Liver (tissue), 9 donors: ENCODE measurements around the gene ATP11C. TPM values are rescaled to one million over a fixed set of nuclear protein-coding genes. Genes with fewer than 3 reads are reported as not detected.

ENCODE experiments used
- DNase-seq: peaks from one replicate; pipeline ENCODE4 v3.0.0-alpha.2; 2017; ENCODE audit warnings: low spot score
- H3K27ac ChIP-seq, 2 donors: one replicate each; pipeline ENCODE4 v1.7.0; 2013; ENCODE audit warnings: inconsistent platforms in 2 of 2, low read length in 2 of 2, control low read depth in 1 of 2, low read depth in 1 of 2, mild to moderate bottlenecking in 1 of 2
- H3K27me3 ChIP-seq, 4 donors: one replicate each; pipeline versions ENCODE4 v1.6.1 to v1.7.0; 2013; ENCODE audit warnings: low read length in 3 of 4, inconsistent platforms in 1 of 4, mild to moderate bottlenecking in 1 of 4, moderate library complexity in 1 of 4; ENCODE audit not compliant: control insufficient read depth in 4 of 4, insufficient read depth in 4 of 4
- H3K36me3 ChIP-seq, 4 donors: one replicate each; pipeline versions ENCODE4 v1.6.1 to v1.7.0; 2013; ENCODE audit warnings: low read length in 3 of 4, mild to moderate bottlenecking in 3 of 4, low read depth in 1 of 4, moderate library complexity in 1 of 4; ENCODE audit not compliant: control insufficient read depth in 4 of 4, insufficient read depth in 3 of 4
- H3K4me1 ChIP-seq, 4 donors: one replicate each; pipeline versions ENCODE4 v1.6.1 to v1.7.0; 2013; ENCODE audit warnings: low read length in 3 of 4, mild to moderate bottlenecking in 3 of 4, moderate library complexity in 1 of 4; ENCODE audit not compliant: control insufficient read depth in 4 of 4, insufficient read depth in 4 of 4
- H3K4me3 ChIP-seq, 3 donors: one replicate each; pipeline versions ENCODE4 v1.6.1 to v1.7.0; 2013; ENCODE audit warnings: low read length in 3 of 3, control low read depth in 1 of 3, low read depth in 1 of 3, mild to moderate bottlenecking in 1 of 3
- H3K9ac ChIP-seq, 2 donors: one replicate each; pipeline ENCODE4 v1.7.0; 2013; ENCODE audit warnings: low read length in 2 of 2, mild to moderate bottlenecking in 2 of 2, moderate library complexity in 2 of 2, control low read depth in 1 of 2, low read depth in 1 of 2
- H3K9me3 ChIP-seq, 4 donors: one replicate each; pipeline versions ENCODE4 v1.6.1 to v1.7.0; 2013; ENCODE audit warnings: low read length in 3 of 4; ENCODE audit not compliant: control insufficient read depth in 4 of 4
- EGR1 ChIP-seq, 2 donors: IDR thresholded peaks; 2 replicates each; pipeline ENCODE4 v1.6.1; 2016 to 2018; ENCODE audit warnings: antibody characterized with exemption in 2 of 2, low read depth in 2 of 2
- FOXA1 ChIP-seq: IDR thresholded peaks from 2 replicates; pipeline ENCODE4 v1.6.1; 2016; ENCODE audit warnings: antibody characterized with exemption
- GABPA ChIP-seq, 2 donors: IDR thresholded peaks in 1 of 2; conservative IDR thresholded peaks in 1 of 2; 2 replicates each; pipeline ENCODE4 v1.6.1; 2016; ENCODE audit warnings: antibody characterized with exemption in 2 of 2, mild to moderate bottlenecking in 1 of 2, moderate library complexity in 1 of 2
- HNF4A ChIP-seq, 2 donors: conservative IDR thresholded peaks; 2 replicates each; pipeline ENCODE4 v1.6.1; 2016; ENCODE audit warnings: antibody characterized with exemption in 2 of 2, mild to moderate bottlenecking in 2 of 2
- HNF4G ChIP-seq: IDR thresholded peaks from 2 replicates; pipeline ENCODE4 v1.6.1; 2016; ENCODE audit warnings: antibody characterized with exemption
- JUND ChIP-seq, 2 donors: IDR thresholded peaks; 2 replicates each; pipeline ENCODE4 v1.6.1; 2016; ENCODE audit warnings: antibody characterized with exemption in 2 of 2
- NR2F2 ChIP-seq: IDR thresholded peaks from 2 replicates; pipeline ENCODE4 v1.6.1; 2016; ENCODE audit warnings: antibody characterized with exemption
- RAD21 ChIP-seq, 2 donors: IDR thresholded peaks; 2 replicates each; pipeline ENCODE4 v1.6.1; 2016; ENCODE audit warnings: antibody characterized with exemption in 2 of 2, mild to moderate bottlenecking in 2 of 2
- RXRA ChIP-seq, 2 donors: IDR thresholded peaks; 2 replicates each; pipeline ENCODE4 v1.6.1; 2017 to 2018; ENCODE audit warnings: antibody characterized with exemption in 2 of 2, mild to moderate bottlenecking in 1 of 2
- SP1 ChIP-seq: IDR thresholded peaks from 2 replicates; pipeline ENCODE4 v1.6.1; 2018; ENCODE audit warnings: antibody characterized with exemption, mild to moderate bottlenecking
- TAF1 ChIP-seq: conservative IDR thresholded peaks from 2 replicates; pipeline ENCODE4 v1.6.1; 2016; ENCODE audit warnings: antibody characterized with exemption, mild to moderate bottlenecking
- YY1 ChIP-seq: IDR thresholded peaks from 2 replicates; pipeline ENCODE4 v1.6.1; 2016; ENCODE audit warnings: antibody characterized with exemption, mild to moderate bottlenecking
- WGBS: extraction: QIAGEN DNeasy Blood & Tissue Kit; methylation state at CpG from one replicate; pipeline ENCODE4 v1.1.7; 2013; 5-methylcytosine and 5-hydroxymethylcytosine counted together
- polyA plus RNA-seq, 2 donors: library from polyadenylated mRNA; stranded (reverse) in 1 of 2; unstranded in 1 of 2; fragments of 200-250 nt in 1 of 2; fragments of >200 nt in 1 of 2; fragmentation: Nextera tagmentation in 1 of 2; extraction: Ambion mirVana in 1 of 2; gene quantifications; one replicate each; pipeline versions ENCODE4 v1.2.1 to v1.2.3, GENCODE V29; 2013 to 2015
- total RNA-seq, 2 donors: library from RNA; depleted of rRNA; stranded (reverse); fragments of >200 nt; gene quantifications; one replicate each; pipeline ENCODE4 v1.2.3, GENCODE V29; 2014
- TF ChIP-seq, protein P1 (sequence below): IDR thresholded peaks from 2 replicates; pipeline ENCODE4 v1.6.1; 2016; ENCODE audit warnings: antibody characterized with exemption
- TF ChIP-seq, protein P2 (sequence below): IDR thresholded peaks from 2 replicates; pipeline ENCODE4 v1.6.1; 2016; ENCODE audit warnings: antibody characterized with exemption, mild to moderate bottlenecking
- TF ChIP-seq, protein P3 (sequence below): IDR thresholded peaks from 2 replicates; pipeline ENCODE4 v1.6.1; 2016; ENCODE audit warnings: antibody characterized with exemption
- TF ChIP-seq, protein P4 (sequence below): fragments of 150-350 bp; IDR thresholded peaks from 2 replicates; pipeline ENCODE4 v1.5.1; 2017; ENCODE audit warnings: improper control_type of control experiment, low read depth, low read length; ENCODE audit not compliant: missing input control
- TF ChIP-seq, protein P5 (sequence below): IDR thresholded peaks from 2 replicates; pipeline ENCODE4 v1.6.1; 2016; ENCODE audit warnings: antibody characterized with exemption
- donor health status: healthy.
- donor health status: healthy.
- donor health status: healthy.
- donor health status: healthy.
- donor health status: healthy.

Gene ATP11C
- total and polyA plus RNA-seq, 4 donors, result 11.8 to 52.1 (median 18.9) TPM

DNA sequence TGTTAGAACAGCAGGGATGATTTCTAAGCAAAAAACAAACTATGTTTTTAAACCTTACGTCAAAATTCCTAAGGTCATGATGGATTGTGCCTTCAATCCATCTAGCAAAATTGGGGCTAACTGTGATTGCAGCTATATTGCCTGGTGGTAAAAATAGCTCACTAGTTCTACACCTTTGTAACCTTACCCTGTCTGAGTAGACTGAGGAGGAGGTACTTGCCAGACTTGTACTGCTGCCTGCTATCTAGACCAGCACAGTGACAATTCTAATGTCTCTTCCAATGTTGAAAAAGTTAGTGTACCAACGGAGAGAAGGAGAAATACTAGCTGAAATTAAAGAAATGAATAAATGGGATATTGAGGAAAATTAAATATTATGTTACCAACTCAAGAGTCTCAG lies 30.3 kb downstream of the ATP11C start:
- H3K4me3 ChIP-seq, result no peak overlapping the region
- 87% methylated on average over 2 of the region's 2 CpGs for WGBS
- DNase-seq, result no peak

DNA sequence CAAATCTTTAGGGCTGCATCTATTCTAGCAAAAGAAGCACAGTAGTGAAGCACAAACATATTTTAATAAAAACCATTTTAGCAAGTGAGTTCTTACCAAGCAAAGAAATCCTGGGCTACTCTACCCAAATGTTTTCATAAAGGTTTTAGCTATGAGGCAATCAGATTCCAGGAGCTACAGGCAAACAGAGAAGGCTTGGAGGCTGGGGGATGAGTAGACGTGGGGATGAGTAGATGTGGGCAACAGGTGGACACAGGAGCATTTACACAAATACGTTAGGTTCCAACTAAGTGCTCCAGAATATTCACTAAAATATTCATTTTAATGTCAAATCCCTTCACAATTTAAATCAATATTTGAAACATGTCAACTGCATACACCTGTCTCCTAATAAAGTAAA lies 34.5 kb downstream of the ATP11C start:
- WGBS, result 66% methylated on average over 2 of the region's 2 CpGs
- TF ChIP-seq YY1 (no peak), TAF1 (no peak), GABPA (IDR thresholded peaks at IDR 0.05 in 1 of 2, conservative IDR thresholded peaks at IDR 0.05 in 1 of 2) (no peak), RAD21 (IDR thresholded peaks at IDR 0.05) (no peak), RXRA (IDR thresholded peaks at IDR 0.05) (no peak), EGR1 (IDR thresholded peaks at IDR 0.05; ENCODE audit: low read depth in 2 of 2) (no peak), NR2F2 (no peak), HNF4G (no peak)
- TF ChIP-seq, protein P1, sequence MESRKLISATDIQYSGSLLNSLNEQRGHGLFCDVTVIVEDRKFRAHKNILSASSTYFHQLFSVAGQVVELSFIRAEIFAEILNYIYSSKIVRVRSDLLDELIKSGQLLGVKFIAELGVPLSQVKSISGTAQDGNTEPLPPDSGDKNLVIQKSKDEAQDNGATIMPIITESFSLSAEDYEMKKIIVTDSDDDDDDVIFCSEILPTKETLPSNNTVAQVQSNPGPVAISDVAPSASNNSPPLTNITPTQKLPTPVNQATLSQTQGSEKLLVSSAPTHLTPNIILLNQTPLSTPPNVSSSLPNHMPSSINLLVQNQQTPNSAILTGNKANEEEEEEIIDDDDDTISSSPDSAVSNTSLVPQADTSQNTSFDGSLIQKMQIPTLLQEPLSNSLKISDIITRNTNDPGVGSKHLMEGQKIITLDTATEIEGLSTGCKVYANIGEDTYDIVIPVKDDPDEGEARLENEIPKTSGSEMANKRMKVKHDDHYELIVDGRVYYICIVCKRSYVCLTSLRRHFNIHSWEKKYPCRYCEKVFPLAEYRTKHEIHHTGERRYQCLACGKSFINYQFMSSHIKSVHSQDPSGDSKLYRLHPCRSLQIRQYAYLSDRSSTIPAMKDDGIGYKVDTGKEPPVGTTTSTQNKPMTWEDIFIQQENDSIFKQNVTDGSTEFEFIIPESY, result no peak

More for the DNA sequence above, 30.3 kb downstream of the ATP11C start:
- H3K9me3 ChIP-seq, result no peaks in the 10 kb centered on the region
- no peaks in the 10 kb centered on the region for H3K36me3 ChIP-seq
- H3K27me3 ChIP-seq, result no peaks in the 10 kb centered on the region
- no peak overlapping the region for H3K27ac ChIP-seq
- H3K9ac ChIP-seq, result no peak overlapping the region
- TF ChIP-seq HNF4G (no peak), GABPA (IDR thresholded peaks at IDR 0.05 in 1 of 2, conservative IDR thresholded peaks at IDR 0.05 in 1 of 2) (no peak), HNF4A (conservative IDR thresholded peaks at IDR 0.05) (no peak), JUND (IDR thresholded peaks at IDR 0.05) (no peak), YY1 (no peak), SP1 (no peak), NR2F2 (no peak), TAF1 (no peak), FOXA1 (no peak), EGR1 (IDR thresholded peaks at IDR 0.05; ENCODE audit: low read depth in 2 of 2) (no peak)
- TF ChIP-seq, protein P2, sequence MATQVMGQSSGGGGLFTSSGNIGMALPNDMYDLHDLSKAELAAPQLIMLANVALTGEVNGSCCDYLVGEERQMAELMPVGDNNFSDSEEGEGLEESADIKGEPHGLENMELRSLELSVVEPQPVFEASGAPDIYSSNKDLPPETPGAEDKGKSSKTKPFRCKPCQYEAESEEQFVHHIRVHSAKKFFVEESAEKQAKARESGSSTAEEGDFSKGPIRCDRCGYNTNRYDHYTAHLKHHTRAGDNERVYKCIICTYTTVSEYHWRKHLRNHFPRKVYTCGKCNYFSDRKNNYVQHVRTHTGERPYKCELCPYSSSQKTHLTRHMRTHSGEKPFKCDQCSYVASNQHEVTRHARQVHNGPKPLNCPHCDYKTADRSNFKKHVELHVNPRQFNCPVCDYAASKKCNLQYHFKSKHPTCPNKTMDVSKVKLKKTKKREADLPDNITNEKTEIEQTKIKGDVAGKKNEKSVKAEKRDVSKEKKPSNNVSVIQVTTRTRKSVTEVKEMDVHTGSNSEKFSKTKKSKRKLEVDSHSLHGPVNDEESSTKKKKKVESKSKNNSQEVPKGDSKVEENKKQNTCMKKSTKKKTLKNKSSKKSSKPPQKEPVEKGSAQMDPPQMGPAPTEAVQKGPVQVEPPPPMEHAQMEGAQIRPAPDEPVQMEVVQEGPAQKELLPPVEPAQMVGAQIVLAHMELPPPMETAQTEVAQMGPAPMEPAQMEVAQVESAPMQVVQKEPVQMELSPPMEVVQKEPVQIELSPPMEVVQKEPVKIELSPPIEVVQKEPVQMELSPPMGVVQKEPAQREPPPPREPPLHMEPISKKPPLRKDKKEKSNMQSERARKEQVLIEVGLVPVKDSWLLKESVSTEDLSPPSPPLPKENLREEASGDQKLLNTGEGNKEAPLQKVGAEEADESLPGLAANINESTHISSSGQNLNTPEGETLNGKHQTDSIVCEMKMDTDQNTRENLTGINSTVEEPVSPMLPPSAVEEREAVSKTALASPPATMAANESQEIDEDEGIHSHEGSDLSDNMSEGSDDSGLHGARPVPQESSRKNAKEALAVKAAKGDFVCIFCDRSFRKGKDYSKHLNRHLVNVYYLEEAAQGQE, result no peak
- TF ChIP-seq, protein P3, sequence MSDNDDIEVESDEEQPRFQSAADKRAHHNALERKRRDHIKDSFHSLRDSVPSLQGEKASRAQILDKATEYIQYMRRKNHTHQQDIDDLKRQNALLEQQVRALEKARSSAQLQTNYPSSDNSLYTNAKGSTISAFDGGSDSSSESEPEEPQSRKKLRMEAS, result no peak
- TF ChIP-seq, protein P4, sequence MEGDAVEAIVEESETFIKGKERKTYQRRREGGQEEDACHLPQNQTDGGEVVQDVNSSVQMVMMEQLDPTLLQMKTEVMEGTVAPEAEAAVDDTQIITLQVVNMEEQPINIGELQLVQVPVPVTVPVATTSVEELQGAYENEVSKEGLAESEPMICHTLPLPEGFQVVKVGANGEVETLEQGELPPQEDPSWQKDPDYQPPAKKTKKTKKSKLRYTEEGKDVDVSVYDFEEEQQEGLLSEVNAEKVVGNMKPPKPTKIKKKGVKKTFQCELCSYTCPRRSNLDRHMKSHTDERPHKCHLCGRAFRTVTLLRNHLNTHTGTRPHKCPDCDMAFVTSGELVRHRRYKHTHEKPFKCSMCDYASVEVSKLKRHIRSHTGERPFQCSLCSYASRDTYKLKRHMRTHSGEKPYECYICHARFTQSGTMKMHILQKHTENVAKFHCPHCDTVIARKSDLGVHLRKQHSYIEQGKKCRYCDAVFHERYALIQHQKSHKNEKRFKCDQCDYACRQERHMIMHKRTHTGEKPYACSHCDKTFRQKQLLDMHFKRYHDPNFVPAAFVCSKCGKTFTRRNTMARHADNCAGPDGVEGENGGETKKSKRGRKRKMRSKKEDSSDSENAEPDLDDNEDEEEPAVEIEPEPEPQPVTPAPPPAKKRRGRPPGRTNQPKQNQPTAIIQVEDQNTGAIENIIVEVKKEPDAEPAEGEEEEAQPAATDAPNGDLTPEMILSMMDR, result no peak
- TF ChIP-seq, protein P1, result no peak
- TF ChIP-seq, protein P5, sequence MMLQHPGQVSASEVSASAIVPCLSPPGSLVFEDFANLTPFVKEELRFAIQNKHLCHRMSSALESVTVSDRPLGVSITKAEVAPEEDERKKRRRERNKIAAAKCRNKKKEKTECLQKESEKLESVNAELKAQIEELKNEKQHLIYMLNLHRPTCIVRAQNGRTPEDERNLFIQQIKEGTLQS, result no peak
- H3K4me1 ChIP-seq, result peaks cover 0 to 5% (median 2%) of the 10 kb centered on the region in 4 donors

More for the DNA sequence above, 34.5 kb downstream of the ATP11C start:
- no peaks in the 10 kb centered on the region for H3K27me3 ChIP-seq
- no peak overlapping the region for H3K9ac ChIP-seq
- no peak for DNase-seq
- no peak overlapping the region for H3K27ac ChIP-seq
- no peaks in the 10 kb centered on the region for H3K36me3 ChIP-seq
- H3K9me3 ChIP-seq, result no peaks in the 10 kb centered on the region
- peaks cover 0 to 1% (median 0%) of the 10 kb centered on the region in 4 donors for H3K4me1 ChIP-seq
- H3K4me3 ChIP-seq, result no peak overlapping the region
